Retinal pigment epithelial cell (primary cell): Measurements from ENCODE around the gene RPTOR.

ENCODE experiments used
- DNase-seq: peaks from one replicate; pipeline ENCODE4 v3.0.0-alpha.2; 2010; ENCODE audit warnings: low read depth
- H3K4me3 ChIP-seq: 2 replicates; pipeline ENCODE4 v1.5.1; 2011; ENCODE audit warnings: mild to moderate bottlenecking, low read length, control low read depth, moderate library complexity
- CTCF ChIP-seq: conservative IDR thresholded peaks from 2 replicates; pipeline ENCODE4 v1.5.1; 2011; ENCODE audit warnings: low read depth, low read length, control low read depth, inconsistent platforms

The RPTOR gene

GRCh38 chr17:80611816-80612215, 67.2 kb downstream of the RPTOR start:
- no peak overlapping the region for H3K4me3 ChIP-seq
- DNase-seq, result no peak
- TF ChIP-seq CTCF, result no peak

- no peak overlapping the region for H3K4me3 ChIP-seq
- no peak for TF ChIP-seq CTCF
- DNase-seq, result no peak
Observed at GRCh38 chr17:80612997-80613731, 68.5 kb downstream of the RPTOR start.

GRCh38 chr17:80613732-80614071, 69.1 kb downstream of the RPTOR start:
- TF ChIP-seq CTCF, result no peak
- no peak for DNase-seq
- no peak overlapping the region for H3K4me3 ChIP-seq

GRCh38 chr17:80614332-80615047, 69.9 kb downstream of the RPTOR start:
- H3K4me3 ChIP-seq, result no peak overlapping the region
- no peak for TF ChIP-seq CTCF
- no peak for DNase-seq

GRCh38 chr17:80615376-80615775, 70.7 kb downstream of the RPTOR start:
- DNase-seq, result no peak
- H3K4me3 ChIP-seq, result no peak overlapping the region
- TF ChIP-seq CTCF, result no peak

GRCh38 chr17:80616705-80617104, 72.1 kb downstream of the RPTOR start:
- no peak overlapping the region for H3K4me3 ChIP-seq
- no peak for DNase-seq
- no peak for TF ChIP-seq CTCF

GRCh38 chr17:80618304-80618703, 73.7 kb downstream of the RPTOR start:
- no peak overlapping the region for H3K4me3 ChIP-seq

More at GRCh38 chr17:80618304-80618703, 73.7 kb downstream of the RPTOR start:
- no peak for TF ChIP-seq CTCF
- no peak for DNase-seq
